GM10266 (cell line): Measurements from ENCODE around the gene DOCK3.

Experiments used
- DNase-seq: peaks from one replicate; pipeline ENCODE4 v3.0.0; 2012; ENCODE audit errors: extremely low spot score
- CTCF ChIP-seq: IDR thresholded peaks from 2 replicates; pipeline ENCODE4 v1.5.1; 2012; ENCODE audit warnings: mild to moderate bottlenecking, low read depth; ENCODE audit not compliant: control insufficient read depth, insufficient read depth; ENCODE audit errors: missing control alignments

The DOCK3 gene

GRCh38 chr3:51137715-51138114 is 463.0 kb downstream of the DOCK3 start:
- no peak for DNase-seq
- TF ChIP-seq CTCF: no peak

- DNase-seq: no peak
- no peak for TF ChIP-seq CTCF
These were observed 464.9 kb downstream of the DOCK3 start for GRCh38 chr3:51139616-51140015.

- TF ChIP-seq CTCF: no peak
- no peak for DNase-seq
These were observed 466.8 kb downstream of the DOCK3 start for GRCh38 chr3:51141573-51141972.

- no peak for DNase-seq
- TF ChIP-seq CTCF: no peak
These were observed 471.3 kb downstream of the DOCK3 start for GRCh38 chr3:51145811-51146585.

- DNase-seq: no peak
These were observed 472.1 kb downstream of the DOCK3 start for GRCh38 chr3:51146781-51147180.

GRCh38 chr3:51156147-51156546 is 481.4 kb downstream of the DOCK3 start:
- TF ChIP-seq CTCF: no peak
- no peak for DNase-seq

More at GRCh38 chr3:51146781-51147180, 472.1 kb downstream of the DOCK3 start:
- TF ChIP-seq CTCF: no peak

- no peak for DNase-seq
- TF ChIP-seq CTCF: no peak
These were observed 488.3 kb downstream of the DOCK3 start for GRCh38 chr3:51163051-51163450.
